Panc1 (cell line): ENCODE results near the gene LRSAM1. TPM values are rescaled to one million over a fixed set of nuclear protein-coding genes. Genes with fewer than 3 reads are reported as not detected.

Experiments
- ATAC-seq: fragments of 200-7000 bp; cut with Tn5 transposase; 2 replicates; pipeline ENCODE4 v1.9.1; 2020; ENCODE audit warnings: mild to moderate bottlenecking, moderate library complexity
- BruUV-seq: library from RNA; stranded (reverse); fragments of 400-500 nt; replicated peaks from 2 replicates; lab custom pipeline; 2021; lab: Mats Ljungman, UMichigan
- CTCF ChIA-PET: fragments of 300-600 bp; sonication (Branson Sonifier 250); formaldehyde crosslinking; loops from one replicate; lab custom pipeline; 2022; ENCODE audit warnings: antibody characterized with exemption; lab: Charles Lee
- POLR2A ChIA-PET: fragments of 300-600 bp; sonication (Branson Sonifier 250); formaldehyde crosslinking; loops from one replicate; lab custom pipeline; 2022; ENCODE audit warnings: antibody characterized with exemption; lab: Charles Lee
- DNase-seq: peaks from one replicate; pipeline ENCODE4 v3.0.0-alpha.2; 2010; ENCODE audit warnings: low read depth, low spot score
- H3K27ac ChIP-seq: 2 replicates; pipeline ENCODE4 v1.5.1; 2011; ENCODE audit warnings: mild to moderate bottlenecking, low read length, inconsistent platforms
- H3K27me3 ChIP-seq: fragments of 200-500 bp; sonication (Bioruptor generic); 2 replicates; pipeline ENCODE4 v1.6.0; 2014; ENCODE audit warnings: low read length, inconsistent platforms; ENCODE audit not compliant: control insufficient read depth, insufficient read depth
- H3K36me3 ChIP-seq: fragments of 200-500 bp; sonication (Bioruptor generic); 2 replicates; pipeline ENCODE4 v1.5.1; 2014; ENCODE audit warnings: inconsistent platforms, mild to moderate bottlenecking, low read length, moderate library complexity; ENCODE audit not compliant: control insufficient read depth, insufficient read depth
- H3K4me1 ChIP-seq: 2 replicates; pipeline ENCODE4 v1.5.1; 2011; ENCODE audit warnings: inconsistent platforms, mild to moderate bottlenecking, low read length, moderate library complexity; ENCODE audit not compliant: control insufficient read depth, insufficient read depth
- H3K4me3 ChIP-seq, 2 experiments: 2 replicates each; pipeline ENCODE4 v1.5.1; 2011 to 2012; ENCODE audit warnings: low read depth in 2 of 2, low read length in 2 of 2, mild to moderate bottlenecking in 2 of 2, inconsistent platforms in 1 of 2, moderate library complexity in 1 of 2
- H3K9me3 ChIP-seq: fragments of 200-500 bp; sonication (Bioruptor generic); 2 replicates; pipeline ENCODE4 v1.5.1; 2014; ENCODE audit warnings: low read depth, mild to moderate bottlenecking, inconsistent platforms, low read length, moderate library complexity; ENCODE audit not compliant: control insufficient read depth, insufficient read depth
- CTCF ChIP-seq: fragments of 450-650 bp; IDR thresholded peaks from 2 replicates; pipeline ENCODE4 v1.5.1; 2017; ENCODE audit warnings: mild to moderate bottlenecking
- POLR2AphosphoS5 ChIP-seq: IDR thresholded peaks from 2 replicates; pipeline ENCODE4 v1.6.1; 2012; ENCODE audit warnings: mild to moderate bottlenecking, low read depth, low read length, moderate library complexity
- REST ChIP-seq, 2 experiments: IDR thresholded peaks; 2 replicates each; pipeline ENCODE4 v1.6.1; 2011 to 2012; ENCODE audit warnings: low read depth in 2 of 2, control low read depth in 1 of 2, low read length in 1 of 2, mild to moderate bottlenecking in 1 of 2, moderate library complexity in 1 of 2; ENCODE audit not compliant: insufficient read depth in 1 of 2
- SIN3A ChIP-seq: IDR thresholded peaks from 2 replicates; pipeline ENCODE4 v1.6.1; 2012; ENCODE audit warnings: low read depth, mild to moderate bottlenecking, low read length, moderate library complexity, borderline replicate concordance; ENCODE audit not compliant: insufficient read depth
- TCF7L2 ChIP-seq: IDR thresholded peaks from 2 replicates; pipeline ENCODE4 v1.6.1; 2011; ENCODE audit warnings: mild to moderate bottlenecking, low read depth, low read length, inconsistent platforms
- in situ Hi-C: cut with HindIII; loops from 2 replicates; pipeline ENCODE4 v1.10.0; 2016; ENCODE audit warnings: low sequenced_read_pairs, low pct_unique_long_range_greater_than_20kb
- intact Hi-C: fragments of 100-400 bp; cut with micrococcal nuclease; formaldehyde crosslinking; loops from one replicate; pipeline ENCODE4 v1.10.0; 2022; ENCODE audit not compliant: unreplicated experiment
- total RNA-seq: library from RNA; stranded (reverse); gene quantifications from one replicate; pipeline ENCODE4 v1.2.1, GENCODE V29; 2021; ENCODE audit not compliant: unreplicated experiment

Gene LRSAM1
- total RNA-seq, 1 experiment from 2014 or later, result 15.4 TPM

GRCh38 chr9:127451608-127451857 lies 223 bp downstream of the LRSAM1 start:
- H3K27me3 ChIP-seq, result no peaks in the 10 kb centered on the region
- H3K27ac ChIP-seq, result peak overlapping the region; percentile 89
- CTCF ChIA-PET, result no interaction called here
- no peak for TF ChIP-seq REST (IDR thresholded peaks at IDR 0.05; ENCODE audit: insufficient read depth in 1 of 2, low read depth in 2 of 2, low read length in 1 of 2)
- TF ChIP-seq POLR2AphosphoS5, result no peak
- TF ChIP-seq TCF7L2, result no peak
- TF ChIP-seq SIN3A, result no peak
- no peak for TF ChIP-seq CTCF
- peaks cover 25% of the 10 kb centered on the region for H3K36me3 ChIP-seq
- BruUV-seq, result no TSS peak
- DNase-seq, result no peak
- intact Hi-C loops (no loop called here), in situ Hi-C loops (no loop called here)
- ATAC-seq, result no peak
- H3K4me1 ChIP-seq, result peaks cover 20% of the 10 kb centered on the region
- POLR2A ChIA-PET, result interaction anchor here (0.5 kb wide), 2 partner anchors 418 to 629 kb away, joined by 4 to 13 read pairs; no protein-coding TSS in a partner anchor
- H3K9me3 ChIP-seq, result no peaks in the 10 kb centered on the region
- peak overlapping the region; percentile 90 to 91 for H3K4me3 ChIP-seq

- H3K4me3 ChIP-seq, result peak overlapping the region; percentile 90 to 91
- intact Hi-C loops (no loop called here), in situ Hi-C loops (no loop called here)
- TSS peak; percentile 75 for BruUV-seq
- peak overlapping the region; percentile 89 for H3K27ac ChIP-seq
- TF ChIP-seq POLR2AphosphoS5 (no peak), TCF7L2 (no peak), REST (IDR thresholded peaks at IDR 0.05; ENCODE audit: insufficient read depth in 1 of 2, low read depth in 2 of 2, low read length in 1 of 2) (no peak), CTCF (no peak), SIN3A (no peak)
- peaks cover 22% of the 10 kb centered on the region for H3K36me3 ChIP-seq
- ChIA-PET CTCF (interaction anchor here (0.6 kb wide), 1 partner anchor 272 kb away, joined by 3 read pairs; no protein-coding TSS in a partner anchor), POLR2A (interaction anchor here (0.5 kb wide), 2 partner anchors 418 to 630 kb away, joined by 4 to 13 read pairs; no protein-coding TSS in a partner anchor)
- no peaks in the 10 kb centered on the region for H3K9me3 ChIP-seq
- DNase-seq (no peak), ATAC-seq (peak; percentile 63)
- H3K27me3 ChIP-seq, result no peaks in the 10 kb centered on the region
- peaks cover 20% of the 10 kb centered on the region for H3K4me1 ChIP-seq
Measured at GRCh38 chr9:127451858-127452656, 747 bp downstream of the LRSAM1 start.
